ENCODE data around the gene ECHDC3. TPM values are rescaled to one million over a fixed set of nuclear protein-coding genes. Genes with fewer than 3 reads are reported as not detected.

ECHDC3 gene
- polyA plus RNA-seq, 2 of the 4 experiments (the other 2 are of a cell fraction): 6.0 to 6.1 TPM

DNA sequence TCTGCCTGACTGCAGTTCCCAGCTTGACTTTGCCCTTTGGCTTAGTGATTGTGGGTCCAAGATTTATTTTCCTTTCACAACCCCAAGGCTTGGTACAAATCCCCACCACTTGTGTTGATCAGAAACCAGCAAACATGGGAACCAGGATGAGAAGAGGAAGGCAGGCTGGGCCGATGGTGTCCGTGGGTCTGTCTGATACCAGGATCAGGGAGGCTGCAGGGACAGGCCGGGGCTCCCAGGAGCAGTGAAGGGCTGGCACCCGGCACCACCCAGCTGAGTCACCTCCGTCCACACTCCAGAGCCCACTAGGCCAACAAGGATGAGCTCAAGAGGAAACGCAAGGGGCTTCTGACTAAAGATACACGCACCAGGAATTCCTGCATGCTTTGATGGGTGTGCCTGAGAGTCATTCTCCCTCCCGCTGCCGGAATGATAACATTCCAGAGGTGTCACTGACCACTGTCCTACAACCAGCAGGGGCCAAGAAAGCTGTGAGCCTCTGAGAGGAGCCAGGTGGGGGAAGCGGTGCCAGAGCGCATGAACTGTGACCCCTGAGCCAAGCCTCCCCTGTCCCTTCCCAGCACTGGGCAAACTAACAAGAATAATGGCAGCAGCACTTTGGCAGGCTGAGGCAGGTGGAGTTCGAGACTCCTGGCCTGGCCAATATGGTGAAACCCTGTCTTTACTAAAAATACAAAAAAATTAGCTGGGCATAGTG is 51.7 kb downstream of the ECHDC3 start (continued):
- TF ChIP-seq HES2 (IDR thresholded peaks at IDR 0.05) (no peak), MAZ (IDR thresholded peaks at IDR 0.05; ENCODE audit: borderline replicate concordance, low read depth, low read length) (no peak), GATA3 (IDR thresholded peaks at IDR 0.05; ENCODE audit: borderline replicate concordance) (peak; percentile 71; the same call in 1 of the 2 replicates), HOXB5 (CRISPR knock-in tag; IDR thresholded peaks at IDR 0.05) (no peak), ESRRA (IDR thresholded peaks at IDR 0.05; ENCODE audit: borderline replicate concordance, low read length) (no peak), ELK1 (IDR thresholded peaks at IDR 0.05; ENCODE audit: low read depth, low read length) (no peak), HOXB13 (CRISPR knock-in tag; IDR thresholded peaks at IDR 0.05; ENCODE audit: low read depth) (no peak), RAD21 (conservative IDR thresholded peaks at IDR 0.05 in 1 of 2, IDR thresholded peaks at IDR 0.05 in 1 of 2) (no peak), KDM5A (IDR thresholded peaks at IDR 0.05) (no peak), POLR2AphosphoS2 (conservative IDR thresholded peaks at IDR 0.05; ENCODE audit: low read length) (no peak), RFX5 (IDR thresholded peaks at IDR 0.05) (no peak), CBX2 (IDR thresholded peaks at IDR 0.05; ENCODE audit: borderline replicate concordance, low read depth) (no peak), SREBF2 (IDR thresholded peaks at IDR 0.05) (no peak), RARB (CRISPR knock-in tag; IDR thresholded peaks at IDR 0.05) (no peak), FOSB (CRISPR knock-in tag; IDR thresholded peaks at IDR 0.05) (no peak), JUN (IDR thresholded peaks at IDR 0.05) (peak in 1 of 2 experiments; percentile 55; a peak in 1 of 5 replicates), E2F6 (IDR thresholded peaks at IDR 0.05; ENCODE audit: borderline replicate concordance, low read depth) (no peak), TFCP2L1 (CRISPR knock-in tag; IDR thresholded peaks at IDR 0.05) (peak; percentile 28; the same call in 1 of the 2 replicates), BCL3 (IDR thresholded peaks at IDR 0.05) (no peak), HOXA7 (CRISPR knock-in tag; IDR thresholded peaks at IDR 0.05) (no peak), SMC3 (IDR thresholded peaks at IDR 0.05) (0 out of 3 replicates have a peak, but pooled peaks have one; percentile 5), NR3C1 (IDR thresholded peaks at IDR 0.05) (no peak), JUNB (IDR thresholded peaks at IDR 0.05) (peak; percentile 39; the same call in 1 of the 2 replicates), ZSCAN20 (CRISPR knock-in tag; IDR thresholded peaks at IDR 0.05) (peak; percentile 41; the same call in 1 of the 2 replicates), EHF (CRISPR knock-in tag; IDR thresholded peaks at IDR 0.05) (no peak; the same call in 1 of the 2 replicates), RNF2 (IDR thresholded peaks at IDR 0.05; ENCODE audit: borderline replicate concordance, low read depth) (no peak), FOXS1 (CRISPR knock-in tag; IDR thresholded peaks at IDR 0.05) (no peak), HEYL (CRISPR knock-in tag; IDR thresholded peaks at IDR 0.05) (0 out of 2 replicates have a peak, but pooled peaks have one; percentile 11), EP300 (IDR thresholded peaks at IDR 0.05) (peak in 1 of 2 experiments; percentile 53; a peak in 1 of 5 replicates), CHD2 (IDR thresholded peaks at IDR 0.05; ENCODE audit: low read length, partially characterized antibody) (no peak), MAFK (IDR thresholded peaks at IDR 0.05; ENCODE audit: partially characterized antibody) (no peak), ZFP36 (IDR thresholded peaks at IDR 0.05; ENCODE audit: borderline replicate concordance, partially characterized antibody) (no peak), CBX8 (IDR thresholded peaks at IDR 0.05) (no peak), FOSL2 (IDR thresholded peaks at IDR 0.05) (peak; percentile 13; the same call in 1 of the 2 replicates), FOSL2 (CRISPR knock-in tag; IDR thresholded peaks at IDR 0.05) (peak; percentile 90), CTCF (IDR thresholded peaks at IDR 0.05) (no peak)
- TF ChIP-seq, protein P1, sequence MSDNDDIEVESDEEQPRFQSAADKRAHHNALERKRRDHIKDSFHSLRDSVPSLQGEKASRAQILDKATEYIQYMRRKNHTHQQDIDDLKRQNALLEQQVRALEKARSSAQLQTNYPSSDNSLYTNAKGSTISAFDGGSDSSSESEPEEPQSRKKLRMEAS (IDR thresholded peaks at IDR 0.05): peak; percentile 88
